A204.1 (cell line): ENCODE measurements around the gene PCMTD2.
"Not testable (repeated sequence)": the region's sequence is repeated elsewhere in the genome, so short reads cannot be mapped to it uniquely, and the experiment has no call there.

Experiments used
- FAIRE-seq: peaks from 2 replicates; lab custom pipeline; 2012; peaks lifted over from hg19 to GRCh38; lab: Jason Lieb, UNC

Gene PCMTD2

GRCh38 chr20:64292167-64292566 is 36.6 kb downstream of the PCMTD2 start:
- FAIRE-seq, result not testable (repeated sequence)

GRCh38 chr20:64303086-64303485 is 47.5 kb downstream of the PCMTD2 start:
- FAIRE-seq, result not testable (repeated sequence)

GRCh38 chr20:64313761-64314160 is 58.2 kb downstream of the PCMTD2 start:
- not testable (repeated sequence) for FAIRE-seq

DNA sequence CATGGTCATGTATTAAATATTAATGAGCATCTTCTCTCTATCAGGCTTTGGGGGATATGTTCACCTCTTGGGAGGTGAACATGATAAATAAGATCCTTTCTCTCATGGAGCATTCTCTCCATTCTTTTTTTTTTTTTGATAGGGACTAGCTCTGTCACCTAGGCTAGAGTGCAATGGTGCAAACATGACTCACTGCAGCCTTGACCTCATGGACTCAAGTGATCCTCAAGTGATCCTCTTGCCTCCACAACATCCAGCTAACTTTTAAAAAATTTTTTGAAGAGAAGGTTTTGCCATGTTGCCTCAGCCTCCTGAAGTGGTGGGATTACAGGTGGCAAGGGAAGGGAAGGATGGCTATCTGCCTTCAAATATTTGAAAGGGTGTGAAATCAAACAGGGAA is 59.8 kb downstream of the PCMTD2 start:
- FAIRE-seq, result not testable (repeated sequence)

- not testable (repeated sequence) for FAIRE-seq
These were observed 60.3 kb downstream of the PCMTD2 start for GRCh38 chr20:64315884-64316283.

DNA sequence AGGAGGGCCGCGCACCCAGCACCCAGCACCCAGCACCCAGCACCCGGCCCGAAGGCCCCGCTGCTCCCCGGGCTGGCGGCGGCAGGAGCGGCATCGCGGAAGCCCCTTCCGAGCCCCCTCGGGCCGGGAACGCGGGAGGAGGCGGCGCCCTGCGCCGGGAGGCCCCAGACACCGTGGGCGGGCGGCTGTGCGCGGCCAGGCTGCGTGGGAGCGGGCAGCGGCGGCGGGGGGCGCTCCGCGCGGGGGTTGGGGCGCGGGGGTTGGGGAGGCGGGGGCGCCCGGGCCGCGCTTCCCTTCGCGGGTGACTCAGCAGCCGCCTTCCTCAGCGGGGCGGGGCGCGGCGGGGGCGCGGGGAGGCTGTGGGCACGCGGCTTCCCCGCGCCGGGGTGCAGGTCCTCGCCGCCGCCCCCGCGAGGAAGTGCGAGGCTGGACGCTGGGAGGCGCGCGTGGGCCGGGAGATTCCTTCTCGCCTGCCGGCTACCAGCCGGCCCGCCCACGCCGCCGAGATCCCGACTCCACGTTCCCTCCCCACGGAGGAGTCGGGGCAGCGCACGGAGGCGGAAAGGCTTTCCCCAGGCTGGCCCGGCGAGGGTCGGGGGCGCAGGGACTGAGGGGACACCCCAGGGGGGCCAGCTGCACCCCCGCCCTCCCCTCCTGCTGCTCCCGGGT is 61.0 kb downstream of the PCMTD2 start:
- FAIRE-seq, result not testable (repeated sequence)

- not testable (repeated sequence) for FAIRE-seq
These were observed 61.8 kb downstream of the PCMTD2 start for GRCh38 chr20:64317331-64317730.

DNA sequence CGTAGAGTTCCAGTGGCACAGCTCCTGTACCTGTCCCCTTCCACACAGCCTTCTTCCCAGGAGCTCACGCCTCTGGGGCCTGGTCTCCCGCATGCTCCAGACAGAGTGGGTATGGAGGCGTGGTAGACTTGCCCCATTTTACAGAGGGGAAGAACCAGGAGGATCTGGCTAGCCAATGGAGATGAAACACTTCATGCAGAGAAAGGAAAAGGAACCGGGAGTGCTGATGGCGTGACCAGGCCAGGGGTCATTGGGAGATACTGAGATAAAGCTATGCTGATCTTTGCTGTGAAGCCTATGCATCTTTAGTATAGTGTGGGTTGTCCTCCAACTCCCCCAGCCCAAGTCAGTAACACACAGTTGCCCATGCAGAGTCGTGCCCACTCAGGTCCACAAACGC is 62.5 kb downstream of the PCMTD2 start:
- FAIRE-seq, result not testable (repeated sequence)

DNA sequence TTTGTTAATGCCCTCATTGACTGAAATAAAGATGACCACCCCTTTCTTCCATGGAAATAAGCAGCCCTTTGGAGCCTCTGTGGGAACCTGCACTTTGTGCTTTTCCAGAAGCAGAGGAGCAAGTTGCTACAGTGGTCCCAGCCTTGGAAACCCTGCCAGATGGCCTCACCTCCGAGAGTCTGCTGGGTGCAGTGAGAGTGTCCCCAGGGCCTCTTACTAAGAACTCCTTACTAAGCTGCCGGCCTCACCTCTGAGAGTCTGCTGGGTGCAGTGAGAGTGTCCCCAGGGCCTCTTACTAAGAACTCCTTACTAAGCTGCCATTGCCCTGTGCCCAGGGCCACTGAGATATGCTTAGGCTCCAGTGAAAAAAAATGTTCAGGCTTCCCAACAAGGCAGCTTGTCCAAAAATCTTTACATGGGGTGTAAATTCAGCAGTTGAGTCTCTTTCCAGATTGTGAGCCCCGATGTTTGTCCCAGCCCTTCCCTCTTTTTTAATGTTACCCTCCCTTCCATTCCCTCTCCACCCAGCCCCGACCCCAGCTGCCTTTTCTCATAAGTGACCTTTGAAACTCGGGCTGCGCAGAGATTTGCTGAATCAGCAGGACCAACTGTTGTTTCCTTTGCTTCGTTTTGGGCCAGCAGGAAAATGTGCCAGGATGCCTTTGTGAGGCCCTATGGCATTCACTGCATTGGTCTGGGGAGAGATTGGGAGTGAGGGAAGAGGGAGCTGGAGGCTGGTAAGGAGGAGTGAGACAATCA is 66.7 kb downstream of the PCMTD2 start:
- FAIRE-seq, result not testable (repeated sequence)
